Bronchial epithelial cell (primary cell): ENCODE results near the gene ORM2. TPM values are rescaled to one million over a fixed set of nuclear protein-coding genes. Genes with fewer than 3 reads are reported as not detected.

ENCODE experiments used
- DNase-seq: peaks from one replicate; pipeline ENCODE4 v3.0.0-alpha.2; 2010; ENCODE audit warnings: low read depth
- FAIRE-seq: peaks from 2 replicates; lab custom pipeline; 2011; peaks lifted over from hg19 to GRCh38; lab: Jason Lieb, UNC
- H3K27me3 ChIP-seq: 2 replicates; pipeline ENCODE4 v1.5.1; 2011; ENCODE audit warnings: low read length; ENCODE audit not compliant: control insufficient read depth, insufficient read depth
- H3K36me3 ChIP-seq: 2 replicates; pipeline ENCODE4 v1.5.1; 2011; ENCODE audit warnings: low read length; ENCODE audit not compliant: control insufficient read depth, insufficient read depth
- H3K4me3 ChIP-seq: 2 replicates; pipeline ENCODE4 v1.5.1; 2011; ENCODE audit warnings: mild to moderate bottlenecking, low read depth, low read length, control low read depth
- CTCF ChIP-seq: IDR thresholded peaks from 2 replicates; pipeline ENCODE4 v1.5.1; 2011; ENCODE audit warnings: mild to moderate bottlenecking, moderate library complexity, low read length, control low read depth, inconsistent platforms; ENCODE audit not compliant: insufficient read depth, severe bottlenecking
- total RNA-seq: library from RNA; depleted of rRNA; stranded (reverse); fragments of >200 nt; gene quantifications from 2 replicates; pipeline ENCODE4 v1.2.1, GENCODE V29; 2014

ORM2 gene
- total RNA-seq, 1 donor from 2014 or later, result not detected

- DNase-seq (peak; percentile 50), FAIRE-seq (no peak)
- no peak overlapping the region for H3K4me3 ChIP-seq
- no peak for TF ChIP-seq CTCF
- no peaks in the 10 kb centered on the region for H3K27me3 ChIP-seq
- H3K36me3 ChIP-seq, result peaks cover 16% of the 10 kb centered on the region
These were observed 34.7 kb downstream of the ORM2 start for GRCh38 chr9:114364134-114365041.

- DNase-seq, result no peak
- TF ChIP-seq CTCF, result no peak
- Histone ChIP-seq H3K4me3 (no peak overlapping the region), H3K36me3 (peaks cover 11% of the 10 kb centered on the region), H3K27me3 (no peaks in the 10 kb centered on the region)
- no peak for FAIRE-seq
These were observed 35.5 kb downstream of the ORM2 start for GRCh38 chr9:114365194-114365593.

- FAIRE-seq (no peak), DNase-seq (peak; percentile 60)
- Histone ChIP-seq H3K36me3 (peaks cover 1% of the 10 kb centered on the region), H3K4me3 (no peak overlapping the region), H3K27me3 (no peaks in the 10 kb centered on the region)
- TF ChIP-seq CTCF, result no peak
These were observed 36.9 kb downstream of the ORM2 start for GRCh38 chr9:114366334-114367128.

- no peak for TF ChIP-seq CTCF
- Histone ChIP-seq H3K27me3 (no peaks in the 10 kb centered on the region), H3K4me3 (no peak overlapping the region), H3K36me3 (no peaks in the 10 kb centered on the region)
- DNase-seq, result no peak
- FAIRE-seq, result no peak
These were observed 37.7 kb downstream of the ORM2 start for GRCh38 chr9:114367366-114367765.

GRCh38 chr9:114367772-114368569 lies 38.3 kb downstream of the ORM2 start:
- Histone ChIP-seq H3K27me3 (no peaks in the 10 kb centered on the region), H3K36me3 (no peaks in the 10 kb centered on the region), H3K4me3 (no peak overlapping the region)
- no peak for TF ChIP-seq CTCF
- peak; percentile 83 for FAIRE-seq
- no peak for DNase-seq
